ENCODE results near the gene PYGM. TPM values are rescaled to one million over a fixed set of nuclear protein-coding genes. Genes with fewer than 3 reads are reported as not detected.

PYGM gene
- total and polyA plus RNA-seq, 2 of the 8 experiments (the other 6 are each of a cell fraction or from before 2014, with no cell fraction given): 9.6 to 10.0 TPM

- H3K27me3 ChIP-seq (replicated peaks in 1 of 4; ENCODE audit: control insufficient read depth in 3 of 4, extremely low read depth in 1 of 4, insufficient read depth in 3 of 4, low read length in 3 of 4): no peaks in the 10 kb centered on the region
- no peaks in the 10 kb centered on the region for H3K4me1 ChIP-seq (replicated peaks in 1 of 4; ENCODE audit: control insufficient read depth in 3 of 4, insufficient read depth in 4 of 4, low read length in 3 of 4)
- no peak overlapping the region for H3K4me3 ChIP-seq (ENCODE audit: extremely low read depth in 1 of 4, insufficient read depth in 2 of 4, low read depth in 3 of 4, low read length in 4 of 4)
- H2BK20ac ChIP-seq (ENCODE audit: low read length): no peak overlapping the region
- H3K23ac ChIP-seq (ENCODE audit: insufficient read length): no peak overlapping the region
- no peak overlapping the region for H2BK12ac ChIP-seq (ENCODE audit: low read depth, low read length)
- no peak overlapping the region for H2AK5ac ChIP-seq (ENCODE audit: low read depth, low read length)
- no peak overlapping the region for H3K4ac ChIP-seq (replicated peaks; ENCODE audit: insufficient read length, low read depth, low read length)
- no peak overlapping the region for H3K56ac ChIP-seq (replicated peaks; ENCODE audit: insufficient read length, low read depth, low read length)
- H3K4me2 ChIP-seq (ENCODE audit: insufficient read depth in 1 of 2, low read depth in 2 of 2, low read length in 2 of 2): no peak overlapping the region
- H3K9ac ChIP-seq (replicated peaks in 1 of 4; ENCODE audit: extremely low read depth in 1 of 4, low read depth in 3 of 4, low read length in 3 of 4): no peak overlapping the region
- H3K79me1 ChIP-seq (ENCODE audit: low read depth, low read length): no peaks in the 10 kb centered on the region
- H3K23me2 ChIP-seq (ENCODE audit: low read depth, low read length): no peaks in the 10 kb centered on the region
- FAIRE-seq (no peak), DNase-seq (ENCODE audit: low read depth in 1 of 2, low spot score in 2 of 2) (no peak)
- WGBS, 2 experiments (ENCODE audit: extremely low coverage in 1 of 2, insufficient coverage in 1 of 2, insufficient read length in 1 of 2, insufficient replicate concordance in 2 of 2, low coverage in 1 of 2, low lambda C conversion rate in 2 of 2, missing lambda C conversion rate in 1 of 2): 90% methylated on average over 12 of the region's 12 CpGs; no CpG with 5 or more reads in 1 of the 2 experiments
- no peak overlapping the region for H3K14ac ChIP-seq (ENCODE audit: insufficient read length)
- H2BK5ac ChIP-seq (ENCODE audit: low read depth, low read length): no peak overlapping the region
- H2BK120ac ChIP-seq (replicated peaks; ENCODE audit: low read depth, low read length): no peak overlapping the region
- TF ChIP-seq SAP30 (IDR thresholded peaks at IDR 0.05; ENCODE audit: insufficient read depth, insufficient replicate concordance, low read length): no peak
- H4K5ac ChIP-seq (ENCODE audit: insufficient read length, low read depth, low read length): no peak overlapping the region
- H3K79me2 ChIP-seq (ENCODE audit: control insufficient read depth in 1 of 2, insufficient read depth in 2 of 2, low read length in 2 of 2): no peaks in the 10 kb centered on the region
- H2BK15ac ChIP-seq (ENCODE audit: low read length): no peak overlapping the region
- no peak overlapping the region for H3K27ac ChIP-seq (ENCODE audit: low read depth, low read length)
- no peak overlapping the region for H4K8ac ChIP-seq (ENCODE audit: extremely low read depth, insufficient read depth, low read length)
- no peaks in the 10 kb centered on the region for H3K36me3 ChIP-seq (ENCODE audit: control insufficient read depth in 2 of 4, insufficient read depth in 4 of 4, low read length in 3 of 4)
- peaks cover 0 to 3% of the 10 kb centered on the region in 2 experiments for H4K20me1 ChIP-seq (replicated peaks in 1 of 2; ENCODE audit: control insufficient read depth in 1 of 2, insufficient read depth in 2 of 2, low read length in 2 of 2)
- no peak overlapping the region for H2AFZ ChIP-seq (ENCODE audit: low read length)
- no peaks in the 10 kb centered on the region for H3K9me3 ChIP-seq (ENCODE audit: insufficient read depth in 2 of 2, low read depth in 1 of 2, low read length in 1 of 2)
- ChIA-PET CTCF (ENCODE audit: partially characterized antibody) (interaction anchor here (0.7 to 5.2 kb wide), 10 partner anchors 9 to 82 kb away, joined by 3 to 31 read pairs (median 4); partner anchors contain the start of genes CDC42BPG and MAP4K2), POLR2A (ENCODE audit: partially characterized antibody) (interaction anchor here (1.2 to 1.9 kb wide), 5 partner anchors 10 to 25 kb away, joined by 4 to 9 read pairs (median 5); partner anchors contain the start of gene PYGM)
- H3K18ac ChIP-seq (ENCODE audit: extremely low read depth, low read length): no peak overlapping the region
- H4K91ac ChIP-seq (replicated peaks; ENCODE audit: insufficient read length, low read length): no peak overlapping the region
Measured at GRCh38 chr11:64784813-64785581, 25.2 kb upstream of the PYGM start.
